ENCODE measurements around the gene C1S. TPM values are rescaled to one million over a fixed set of nuclear protein-coding genes. Genes with fewer than 3 reads are reported as not detected.
A peak's percentile ranks its signal among the peaks of the same experiment; 100 is the strongest.

Gene C1S
- total RNA-seq, 4 donors from 2014 or later = 103 to 191 (median 117) TPM

- DNase-seq = no peak
- H3K4me3 ChIP-seq = no peak overlapping the region
- H3K4me1 ChIP-seq = peaks cover 0 to 32% (median 28%) of the 10 kb centered on the region in 4 donors
- H3K27me3 ChIP-seq = no peaks in the 10 kb centered on the region
- 49 to 62% methylated on average over 5 to 6 of the region's 6 CpGs for WGBS, 2 donors (ENCODE audit: low coverage in 1 of 2)
- peak overlapping the region; percentile 92 to 96 (median 94) for H3K27ac ChIP-seq
- intact Hi-C loops (cut with DNase I; ENCODE audit: low total_unique reads) (no loop called here), in situ Hi-C loops (cut with MboI; ENCODE audit: low pct_ligation_motif_present in 1 of 4, low pct_unique_long_range_greater_than_20kb in 1 of 4, low sequenced_read_pairs in 3 of 4) (no loop called here)
- no peak for TF ChIP-seq EP300 (IDR thresholded peaks at IDR 0.05; ENCODE audit: low read depth)
- no peak for TF ChIP-seq POLR2A (IDR thresholded peaks at IDR 0.05)
- no peak for TF ChIP-seq CTCF (IDR thresholded peaks at IDR 0.05)
- no peak for TF ChIP-seq POLR2AphosphoS5 (IDR thresholded peaks at IDR 0.05)
- H3K36me3 ChIP-seq = no peaks in the 10 kb centered on the region
- no peaks in the 10 kb centered on the region for H3K9me3 ChIP-seq
Observed at GRCh38 chr12:7015555-7016370, 44.8 kb upstream of the C1S start.

GRCh38 chr12:7016958-7017571 lies 43.5 kb upstream of the C1S start:
- intact Hi-C loops (cut with DNase I; ENCODE audit: low total_unique reads) = no loop called here
- Histone ChIP-seq H3K4me1 (peaks cover 0 to 32% (median 28%) of the 10 kb centered on the region in 4 donors), H3K27me3 (no peaks in the 10 kb centered on the region), H3K4me3 (peak overlapping the region in 3 of 4 donors; percentile 57 to 82 (median 81)), H3K27ac (peak overlapping the region; percentile 92 to 96 (median 94)), H3K9me3 (no peaks in the 10 kb centered on the region), H3K36me3 (no peaks in the 10 kb centered on the region)
- no peak for TF ChIP-seq POLR2A (IDR thresholded peaks at IDR 0.05)
- peak in 1 of 3 donors; percentile 6 for TF ChIP-seq POLR2AphosphoS5 (IDR thresholded peaks at IDR 0.05)
- no peak for TF ChIP-seq EP300 (IDR thresholded peaks at IDR 0.05; ENCODE audit: low read depth)
- no peak for DNase-seq
- in situ Hi-C loops (cut with MboI; ENCODE audit: low pct_ligation_motif_present in 1 of 4, low pct_unique_long_range_greater_than_20kb in 1 of 4, low sequenced_read_pairs in 3 of 4) = no loop called here
- 47 to 56% methylated on average over 6 of the region's 6 CpGs for WGBS, 2 donors (ENCODE audit: low coverage in 1 of 2)

- Histone ChIP-seq H3K4me1 (peaks cover 0 to 32% (median 28%) of the 10 kb centered on the region in 4 donors), H3K36me3 (no peaks in the 10 kb centered on the region), H3K27me3 (no peaks in the 10 kb centered on the region), H3K27ac (peak overlapping the region; percentile 92 to 96 (median 94)), H3K4me3 (peak overlapping the region; percentile 53 to 82 (median 69)), H3K9me3 (no peaks in the 10 kb centered on the region)
- 0% methylated on average over 8 to 19 of the region's 25 CpGs for WGBS, 2 donors (ENCODE audit: low coverage in 1 of 2)
- intact Hi-C loops (cut with DNase I; ENCODE audit: low total_unique reads) = no loop called here
- TF ChIP-seq POLR2A (IDR thresholded peaks at IDR 0.05) = no peak
- TF ChIP-seq POLR2AphosphoS5 (IDR thresholded peaks at IDR 0.05) = no peak
- no peak for TF ChIP-seq CTCF (IDR thresholded peaks at IDR 0.05)
- TF ChIP-seq EP300 (IDR thresholded peaks at IDR 0.05; ENCODE audit: low read depth) = no peak
- DNase-seq = peak; percentile 50
- in situ Hi-C loops (cut with MboI; ENCODE audit: low pct_ligation_motif_present in 1 of 4, low pct_unique_long_range_greater_than_20kb in 1 of 4, low sequenced_read_pairs in 3 of 4) = no loop called here
Observed at GRCh38 chr12:7017870-7018349, 42.6 kb upstream of the C1S start.

- intact Hi-C loops (cut with DNase I; ENCODE audit: low total_unique reads) (no loop called here), in situ Hi-C loops (cut with MboI; ENCODE audit: low pct_ligation_motif_present in 1 of 4, low pct_unique_long_range_greater_than_20kb in 1 of 4, low sequenced_read_pairs in 3 of 4) (no loop called here)
- TF ChIP-seq EP300 (IDR thresholded peaks at IDR 0.05; ENCODE audit: low read depth) = peak; percentile 37
- peak; percentile 83 to 92 (median 87) for TF ChIP-seq CTCF (IDR thresholded peaks at IDR 0.05)
- TF ChIP-seq POLR2AphosphoS5 (IDR thresholded peaks at IDR 0.05) = peak; percentile 90 to 92 (median 91)
- peak; percentile 90 for TF ChIP-seq POLR2A (IDR thresholded peaks at IDR 0.05)
- Histone ChIP-seq H3K36me3 (no peaks in the 10 kb centered on the region), H3K27me3 (no peaks in the 10 kb centered on the region), H3K9me3 (no peaks in the 10 kb centered on the region), H3K4me3 (peak within 1 kb of the TSS; percentile 53 to 82 (median 69)), H3K27ac (peak within 1 kb of the TSS; percentile 92 to 96 (median 94)), H3K4me1 (peaks cover 0 to 32% (median 28%) of the 10 kb centered on the region in 4 donors)
- WGBS, 2 donors (ENCODE audit: low coverage in 1 of 2) = 0 to 1% methylated on average over 4 to 66 of the region's 77 CpGs
- peak; percentile 98 for DNase-seq
Observed at GRCh38 chr12:7018350-7019042, 42.0 kb upstream of the C1S start, which contains the start of gene LPCAT3. Gene LPCAT3 (minus strand): TSS chr12:7018476. CDS start chr12:7018424, 52 bp downstream.
